ENCODE data around the gene PPP2R3A.
A peak's percentile ranks its signal among the peaks of the same experiment; 100 is the strongest.

The PPP2R3A gene

DNA sequence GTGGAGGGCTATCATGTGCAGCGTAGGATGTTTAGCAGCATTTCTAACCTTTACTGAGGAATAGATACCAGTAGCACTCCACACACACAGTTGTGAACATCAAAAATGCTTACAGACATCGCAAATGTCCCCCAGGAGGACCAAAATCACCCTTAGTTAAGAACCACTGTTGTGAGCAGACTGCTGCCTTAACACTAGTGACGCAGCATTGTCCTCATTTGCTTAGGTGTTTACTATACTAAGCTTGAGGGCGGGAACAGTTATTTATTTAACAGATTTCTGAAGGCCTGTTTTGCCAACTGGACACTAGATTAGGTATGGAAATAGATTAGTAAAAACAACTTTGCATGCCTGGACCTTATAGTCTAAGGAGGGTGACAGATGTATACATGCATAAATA, 2.3 kb downstream of the PPP2R3A start:
- no peak for DNase-seq (ENCODE audit: low read depth)
- peak overlapping the region; percentile 67 for H3K4me3 ChIP-seq (ENCODE audit: control insufficient read depth, low read depth, low read length)
- TF ChIP-seq, protein P1, sequence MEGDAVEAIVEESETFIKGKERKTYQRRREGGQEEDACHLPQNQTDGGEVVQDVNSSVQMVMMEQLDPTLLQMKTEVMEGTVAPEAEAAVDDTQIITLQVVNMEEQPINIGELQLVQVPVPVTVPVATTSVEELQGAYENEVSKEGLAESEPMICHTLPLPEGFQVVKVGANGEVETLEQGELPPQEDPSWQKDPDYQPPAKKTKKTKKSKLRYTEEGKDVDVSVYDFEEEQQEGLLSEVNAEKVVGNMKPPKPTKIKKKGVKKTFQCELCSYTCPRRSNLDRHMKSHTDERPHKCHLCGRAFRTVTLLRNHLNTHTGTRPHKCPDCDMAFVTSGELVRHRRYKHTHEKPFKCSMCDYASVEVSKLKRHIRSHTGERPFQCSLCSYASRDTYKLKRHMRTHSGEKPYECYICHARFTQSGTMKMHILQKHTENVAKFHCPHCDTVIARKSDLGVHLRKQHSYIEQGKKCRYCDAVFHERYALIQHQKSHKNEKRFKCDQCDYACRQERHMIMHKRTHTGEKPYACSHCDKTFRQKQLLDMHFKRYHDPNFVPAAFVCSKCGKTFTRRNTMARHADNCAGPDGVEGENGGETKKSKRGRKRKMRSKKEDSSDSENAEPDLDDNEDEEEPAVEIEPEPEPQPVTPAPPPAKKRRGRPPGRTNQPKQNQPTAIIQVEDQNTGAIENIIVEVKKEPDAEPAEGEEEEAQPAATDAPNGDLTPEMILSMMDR (conservative IDR thresholded peaks at IDR 0.05; ENCODE audit: control insufficient read depth, insufficient read depth, low read depth, low read length): no peak

DNA sequence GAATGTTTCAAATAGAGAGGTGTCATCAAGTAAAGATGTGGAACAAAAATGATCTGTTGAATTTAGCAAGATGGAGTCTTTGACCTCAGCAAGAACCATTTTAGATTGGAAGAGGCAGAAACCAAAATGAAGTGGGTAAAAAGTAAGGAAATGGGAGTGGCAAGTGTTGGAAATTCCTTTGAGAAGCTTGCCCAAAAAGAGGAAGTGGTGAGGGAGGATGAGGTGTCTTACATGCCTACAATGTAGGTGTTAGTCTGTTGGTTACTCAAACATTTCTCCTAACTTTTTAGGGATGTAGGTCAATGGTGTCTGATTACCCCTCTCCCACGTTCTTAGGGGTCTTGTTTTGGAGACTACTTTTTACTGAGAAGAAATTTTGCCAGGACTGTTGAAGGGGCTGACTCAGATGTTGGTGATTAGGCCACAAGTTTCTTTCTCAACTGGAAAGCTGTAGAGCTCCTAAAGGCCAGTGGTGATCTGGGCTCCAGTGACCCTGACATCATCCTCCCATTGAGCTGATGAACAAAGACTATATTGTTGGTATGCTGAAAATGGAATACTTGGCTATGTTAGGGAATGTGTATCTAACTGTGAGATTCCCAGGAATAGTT, 5.1 kb downstream of the PPP2R3A start:
- peak; percentile 70 for DNase-seq (ENCODE audit: low read depth)
- no peak overlapping the region for H3K4me3 ChIP-seq (ENCODE audit: control insufficient read depth, low read depth, low read length)
- TF ChIP-seq, protein P1 (conservative IDR thresholded peaks at IDR 0.05; ENCODE audit: control insufficient read depth, insufficient read depth, low read depth, low read length): no peak

DNA sequence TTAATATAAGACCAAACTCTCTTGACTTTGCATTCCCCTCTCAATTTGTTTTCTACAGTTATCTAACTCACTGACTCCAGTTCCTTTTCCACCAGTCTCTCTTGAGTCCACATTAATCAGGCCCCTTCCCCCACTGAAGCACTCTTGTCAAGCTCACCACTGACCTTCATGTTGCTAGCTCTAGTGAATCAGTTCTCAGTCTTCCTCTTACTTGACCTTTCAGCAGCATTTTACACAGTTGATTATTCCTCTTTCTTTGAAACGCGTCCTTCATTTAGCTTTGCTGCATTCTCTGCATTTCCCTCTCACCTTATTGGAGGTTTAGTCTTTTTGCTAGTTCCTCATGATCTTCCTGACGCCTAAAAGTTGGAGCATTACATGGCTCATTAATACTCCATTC, 8.3 kb downstream of the PPP2R3A start:
- H3K4me3 ChIP-seq (ENCODE audit: control insufficient read depth, low read depth, low read length): no peak overlapping the region
- no peak for DNase-seq (ENCODE audit: low read depth)
- TF ChIP-seq, protein P1 (conservative IDR thresholded peaks at IDR 0.05; ENCODE audit: control insufficient read depth, insufficient read depth, low read depth, low read length): no peak

DNA sequence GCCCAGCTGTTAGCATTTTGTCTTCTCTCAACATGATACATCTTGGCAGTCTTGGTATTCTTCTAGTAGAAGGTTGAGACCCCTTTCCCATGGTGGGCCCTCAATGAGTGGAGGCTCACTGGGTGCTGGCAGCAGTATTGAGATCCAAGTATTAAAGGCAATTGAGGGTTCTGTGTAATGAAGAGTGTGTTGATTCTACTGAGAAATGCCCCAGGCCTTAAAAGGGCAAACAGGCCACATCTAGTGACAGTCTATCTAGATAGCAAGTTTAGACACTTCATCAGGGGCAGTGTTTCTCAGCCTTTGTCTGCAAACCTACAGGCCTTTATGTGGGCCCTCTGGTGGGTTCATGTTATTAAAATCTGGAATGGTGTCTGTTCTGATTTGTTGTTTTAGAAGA, 9.5 kb downstream of the PPP2R3A start:
- TF ChIP-seq, protein P1 (conservative IDR thresholded peaks at IDR 0.05; ENCODE audit: control insufficient read depth, insufficient read depth, low read depth, low read length): no peak
- no peak for DNase-seq (ENCODE audit: low read depth)
- no peak overlapping the region for H3K4me3 ChIP-seq (ENCODE audit: control insufficient read depth, low read depth, low read length)

DNA sequence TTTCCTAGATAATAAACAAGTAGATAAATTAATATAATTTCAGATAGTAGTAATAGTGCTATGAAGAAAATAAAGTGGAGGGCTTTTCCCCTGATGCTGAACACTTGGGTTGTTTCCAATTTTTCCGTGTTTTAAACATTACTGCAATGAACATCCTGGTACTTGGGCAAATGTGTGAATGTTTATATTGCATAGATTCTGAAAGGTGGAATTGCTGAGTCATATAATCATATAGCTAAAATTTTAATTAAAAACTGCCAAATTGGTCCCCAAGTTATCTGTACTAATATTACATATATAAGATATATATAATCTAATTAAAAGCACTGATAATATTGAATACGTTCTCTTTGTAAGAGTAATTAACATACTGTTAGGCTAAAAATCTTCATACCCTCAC, 10.0 kb downstream of the PPP2R3A start:
- TF ChIP-seq, protein P1 (conservative IDR thresholded peaks at IDR 0.05; ENCODE audit: control insufficient read depth, insufficient read depth, low read depth, low read length): no peak
- H3K4me3 ChIP-seq (ENCODE audit: control insufficient read depth, low read depth, low read length): no peak overlapping the region
- DNase-seq (ENCODE audit: low read depth): no peak

DNA sequence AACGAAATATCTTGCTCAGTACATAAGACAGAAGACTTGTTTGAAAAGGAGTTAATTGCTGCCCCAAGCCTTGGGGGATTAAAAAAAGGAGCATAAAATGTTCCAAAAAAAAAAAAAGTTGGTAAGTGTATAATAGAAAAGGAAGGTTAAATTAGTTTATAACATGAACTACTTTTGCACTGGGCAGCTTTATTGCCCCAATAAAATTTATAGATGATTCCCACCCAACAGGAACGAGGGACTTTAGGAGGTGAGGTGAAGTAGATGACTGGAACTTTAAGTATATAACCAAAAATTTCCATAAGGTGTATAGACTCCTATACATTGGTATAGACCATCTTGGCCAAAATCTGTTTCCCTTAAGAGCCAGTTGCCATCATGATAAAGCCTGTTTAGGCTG, 14.8 kb downstream of the PPP2R3A start:
- no peak overlapping the region for H3K4me3 ChIP-seq (ENCODE audit: control insufficient read depth, low read depth, low read length)
- DNase-seq (ENCODE audit: low read depth): no peak
- TF ChIP-seq, protein P1 (conservative IDR thresholded peaks at IDR 0.05; ENCODE audit: control insufficient read depth, insufficient read depth, low read depth, low read length): no peak
